GM19372 (cell line): ENCODE measurements around the gene C9orf152.
"Not testable (repeated sequence)": the region's sequence is repeated elsewhere in the genome, so short reads cannot be mapped to it uniquely, and the experiment has no call there.

ENCODE experiments used
- ATAC-seq: cut with Tn5 transposase; IDR thresholded peaks from one replicate; pipeline ENCODE4 v1.9.1; 2021; ENCODE audit warnings: mild to moderate bottlenecking, low read depth, moderate library complexity; ENCODE audit not compliant: unreplicated experiment

The C9orf152 gene

DNA sequence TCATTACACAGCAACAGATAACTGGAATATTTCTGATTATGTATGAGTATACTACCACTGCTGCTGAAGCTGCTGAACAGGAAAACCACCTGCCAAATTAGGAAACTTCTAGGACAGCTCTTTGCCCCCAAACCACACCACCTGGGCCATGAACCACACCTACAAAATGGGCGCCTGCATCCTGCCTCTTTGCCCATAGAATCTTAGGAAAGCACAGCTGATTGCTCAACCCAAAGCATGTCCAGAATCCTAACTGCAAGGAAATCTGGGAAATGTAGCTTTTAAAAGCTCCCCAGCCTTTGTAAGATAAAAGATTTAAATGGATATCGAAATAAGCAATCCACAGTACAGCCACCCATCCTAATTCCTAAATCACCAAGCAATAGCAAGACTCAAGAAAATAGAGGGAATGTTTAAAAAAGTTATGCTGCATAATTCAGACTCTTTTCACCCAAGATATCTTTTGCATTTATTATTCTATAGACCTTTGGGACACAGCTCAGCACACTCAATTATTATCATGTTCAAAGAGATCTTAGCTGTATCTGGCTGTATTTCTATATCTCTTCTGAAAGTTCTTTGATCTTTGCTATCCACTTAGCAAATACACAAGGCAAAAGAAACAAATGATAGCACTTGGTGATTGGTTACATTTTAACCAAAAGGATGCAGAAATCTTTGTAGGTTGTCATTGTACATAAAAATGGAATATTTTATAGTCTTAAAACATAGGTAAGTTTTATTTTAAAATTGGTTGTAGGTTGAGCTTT is 6.8 kb upstream of the C9orf152 start:
- no peak for ATAC-seq

DNA sequence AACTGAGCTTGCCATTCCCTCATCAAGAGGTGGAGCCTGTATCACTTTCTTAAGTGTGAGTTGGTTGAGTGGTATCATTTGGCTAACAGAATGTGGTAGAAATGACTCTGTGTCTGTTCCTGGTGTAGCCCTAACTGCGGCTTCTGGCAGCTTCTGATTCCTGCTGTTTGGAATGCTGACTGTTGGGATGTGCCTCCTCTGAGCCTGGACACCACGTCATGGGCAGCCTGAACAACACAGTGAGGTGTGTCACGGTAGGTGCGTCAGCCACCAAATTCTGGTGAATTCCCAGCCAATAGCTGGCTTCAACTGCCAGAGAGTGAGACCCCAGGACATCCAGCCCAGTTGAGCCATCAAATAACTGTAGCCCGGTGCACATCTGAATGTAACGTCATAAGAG is 6.1 kb upstream of the C9orf152 start:
- no peak for ATAC-seq

DNA sequence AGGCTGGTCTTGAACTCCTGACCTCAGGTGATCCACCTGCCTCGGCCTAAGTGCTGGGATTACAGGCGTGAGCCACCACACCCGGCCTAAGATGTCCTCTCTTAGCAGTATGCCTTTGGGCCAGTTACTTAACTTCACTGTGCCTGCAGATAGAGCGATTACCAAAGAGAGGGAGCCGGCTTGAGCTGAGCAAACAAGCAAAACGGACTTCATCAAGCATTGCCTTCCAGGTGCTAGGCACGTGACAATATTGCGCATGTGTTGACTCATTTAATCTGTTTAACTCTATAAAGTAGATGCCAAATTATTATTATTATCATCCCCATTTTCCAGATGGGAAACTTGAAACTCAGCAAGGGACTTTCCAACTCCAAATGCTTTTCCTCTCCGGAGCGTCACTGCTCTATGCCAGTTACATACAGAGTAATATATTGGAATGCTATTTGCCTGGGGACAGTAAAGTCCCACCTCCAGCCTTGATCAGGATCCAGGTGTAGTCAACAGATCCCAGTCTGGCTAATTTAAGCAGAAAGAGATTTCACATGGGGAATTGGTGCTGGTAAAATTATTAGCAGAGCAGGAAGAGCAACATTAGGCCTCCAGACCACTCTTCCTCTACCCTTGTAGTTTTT is 5.6 kb upstream of the C9orf152 start:
- no peak for ATAC-seq

DNA sequence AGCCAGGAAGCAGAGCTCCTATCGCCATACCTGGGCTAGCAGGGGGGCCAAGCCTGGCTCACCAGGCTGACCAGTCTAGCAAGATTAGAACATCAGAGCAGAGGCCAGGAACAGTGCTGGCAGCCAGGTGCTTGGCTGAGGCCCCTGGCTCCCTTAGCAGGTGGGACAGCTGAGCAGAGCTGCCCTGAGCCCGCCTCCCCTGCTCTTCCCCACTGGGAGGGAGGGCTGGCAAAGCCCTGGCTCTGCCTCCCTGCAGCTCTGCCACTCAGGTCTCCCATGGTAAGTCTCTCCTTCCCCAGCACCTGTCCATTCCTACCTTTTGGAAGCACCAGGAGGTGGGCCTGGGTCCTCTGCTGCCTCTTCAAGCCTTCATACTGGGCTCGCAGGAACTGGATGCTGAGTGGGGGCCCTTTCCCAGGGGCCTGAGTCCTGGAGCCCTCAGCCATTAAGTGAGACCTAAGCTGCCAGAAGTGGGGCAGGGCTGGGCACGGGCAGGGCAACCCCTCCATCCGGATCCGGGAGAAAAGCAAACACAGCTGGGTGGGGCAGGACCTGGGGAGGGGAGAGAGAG is 803 bp downstream of the C9orf152 start:
- no peak for ATAC-seq

DNA sequence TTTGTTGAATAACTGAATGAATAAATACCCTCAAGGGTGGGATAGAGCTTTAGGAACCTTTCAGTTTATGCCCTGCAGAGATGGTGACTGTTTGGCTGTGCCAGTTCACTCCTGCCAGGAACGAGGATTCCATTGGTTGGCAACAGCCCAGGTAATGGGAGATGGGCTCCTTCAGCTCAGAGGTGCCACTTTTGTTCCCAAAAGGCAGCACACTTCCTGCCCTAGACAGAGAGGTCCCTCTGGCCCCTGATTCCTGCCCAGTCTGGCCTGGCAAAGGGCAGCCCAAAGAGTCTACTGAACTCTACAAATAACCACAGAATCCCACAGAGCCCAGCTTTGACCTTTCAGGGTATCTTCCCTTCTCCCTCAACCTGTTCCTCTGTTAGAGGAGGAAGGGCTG is 1.6 kb downstream of the C9orf152 start:
- no peak for ATAC-seq

DNA sequence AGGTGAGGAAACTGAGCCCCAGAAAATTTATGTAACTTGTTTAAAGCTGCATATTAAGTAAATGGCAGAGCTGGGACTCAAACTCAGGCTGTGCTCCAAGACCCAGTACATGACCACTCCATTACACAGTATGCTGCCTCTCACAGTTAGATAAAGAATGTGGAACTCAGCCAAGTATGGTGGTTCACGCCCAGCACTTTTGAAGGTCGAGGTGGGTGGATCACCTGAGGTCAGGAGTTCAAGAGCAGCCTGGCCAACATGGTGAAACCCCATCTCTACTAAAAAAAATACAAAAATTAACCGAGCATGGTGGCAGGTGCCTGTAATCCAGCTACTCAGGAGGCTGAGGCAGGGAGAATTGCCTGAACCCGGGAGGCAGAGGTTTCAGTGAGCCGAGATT is 2.3 kb downstream of the C9orf152 start:
- not testable (repeated sequence) for ATAC-seq

DNA sequence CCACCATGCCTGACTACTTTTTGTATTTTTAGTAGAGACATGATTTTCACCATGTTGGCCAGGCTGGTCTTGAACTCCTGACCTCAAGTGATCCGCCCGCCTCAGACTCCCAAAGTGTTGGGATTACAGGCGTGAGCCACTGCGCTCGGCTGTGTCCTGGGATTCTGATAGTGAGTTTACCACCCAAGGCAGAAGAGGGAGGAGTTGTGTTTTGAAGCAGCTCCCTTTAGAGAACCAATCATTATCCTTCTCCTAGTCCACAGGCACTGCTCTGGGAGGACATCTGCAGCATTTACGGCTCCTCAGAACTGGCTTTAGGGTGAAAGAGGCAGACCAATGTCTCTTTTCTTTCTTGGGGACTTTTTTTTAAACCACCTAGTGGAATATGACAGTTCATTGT is 5.7 kb downstream of the C9orf152 start:
- no peak for ATAC-seq

DNA sequence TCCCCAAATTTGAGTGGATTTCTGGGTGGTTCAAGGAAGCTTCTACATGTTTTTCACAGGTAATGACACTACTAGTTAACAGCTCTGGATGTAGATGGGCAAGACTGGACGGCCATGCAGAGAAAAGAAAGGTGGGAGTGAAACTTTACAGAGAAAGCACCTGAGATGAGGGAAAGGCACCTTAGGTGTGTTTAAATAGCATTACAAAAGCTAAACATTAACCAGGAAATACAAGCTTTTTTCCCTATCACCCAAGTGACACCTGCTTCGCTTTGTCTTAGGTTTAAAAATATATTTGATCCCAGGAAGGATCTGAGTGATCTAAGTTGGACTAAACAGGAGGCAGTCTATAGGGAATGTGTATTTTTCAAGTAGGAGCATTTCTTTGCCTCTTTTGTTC is 8.3 kb downstream of the C9orf152 start:
- no peak for ATAC-seq

DNA sequence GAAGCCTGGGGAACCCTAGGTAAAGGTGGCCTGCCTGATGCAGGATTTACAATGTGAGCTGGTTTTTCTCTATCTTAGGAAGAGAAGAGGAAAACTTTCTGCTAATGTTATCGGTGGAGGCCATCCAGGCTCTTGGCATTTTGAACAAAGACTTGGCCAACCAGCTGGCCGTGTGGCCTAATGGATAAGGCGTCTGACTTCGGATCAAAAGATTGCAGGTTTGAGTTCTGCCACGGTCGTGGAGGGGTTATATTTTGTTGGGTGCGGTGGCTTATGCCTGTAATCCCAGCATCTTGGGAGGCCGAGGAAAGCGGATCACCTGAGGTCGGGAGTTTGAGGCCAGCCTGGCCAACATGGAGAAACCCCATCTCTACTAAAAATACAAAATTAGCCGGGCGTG is 9.6 kb downstream of the C9orf152 start:
- ATAC-seq = no peak

DNA sequence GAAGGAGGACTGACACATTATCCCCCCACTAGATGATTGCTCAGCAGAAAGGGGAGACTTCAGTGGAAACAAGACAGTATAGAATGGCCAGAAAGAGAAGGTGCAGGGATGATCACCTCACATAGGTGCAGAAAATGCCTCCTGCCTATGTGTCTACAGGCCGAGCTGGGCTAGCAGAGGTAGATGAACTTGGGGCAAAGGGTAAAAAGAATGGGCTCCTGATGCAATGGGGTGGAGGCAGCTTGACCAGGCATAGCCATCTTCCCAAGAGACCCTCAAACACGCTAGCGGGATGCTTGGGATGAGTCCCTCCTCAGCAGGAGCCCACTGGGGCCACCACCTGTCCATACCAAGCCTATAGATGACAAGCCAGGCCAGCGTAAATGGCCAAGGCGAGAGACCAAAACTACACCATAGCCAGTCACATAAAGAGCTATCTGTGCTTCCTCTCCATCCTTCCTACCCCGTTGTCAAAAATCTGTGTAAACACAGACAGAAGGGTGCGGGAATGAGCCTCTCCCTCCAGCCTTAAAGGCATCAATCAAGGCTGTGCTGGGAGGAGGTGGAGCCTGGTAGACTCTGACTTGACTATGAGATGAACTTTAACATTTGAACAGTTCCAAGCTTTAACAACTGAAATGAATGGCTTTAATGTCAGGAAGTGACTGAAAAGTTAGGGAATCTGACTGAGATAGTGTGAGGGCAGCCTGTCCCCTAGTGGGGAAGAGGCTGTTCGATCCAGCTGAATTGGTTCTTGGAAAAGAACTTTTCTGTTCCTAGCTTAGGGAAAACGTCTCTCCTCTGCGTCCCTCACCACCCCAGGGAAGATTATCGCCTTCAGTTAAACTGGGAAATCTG is 10.4 kb downstream of the C9orf152 start:
- ATAC-seq = no peak

DNA sequence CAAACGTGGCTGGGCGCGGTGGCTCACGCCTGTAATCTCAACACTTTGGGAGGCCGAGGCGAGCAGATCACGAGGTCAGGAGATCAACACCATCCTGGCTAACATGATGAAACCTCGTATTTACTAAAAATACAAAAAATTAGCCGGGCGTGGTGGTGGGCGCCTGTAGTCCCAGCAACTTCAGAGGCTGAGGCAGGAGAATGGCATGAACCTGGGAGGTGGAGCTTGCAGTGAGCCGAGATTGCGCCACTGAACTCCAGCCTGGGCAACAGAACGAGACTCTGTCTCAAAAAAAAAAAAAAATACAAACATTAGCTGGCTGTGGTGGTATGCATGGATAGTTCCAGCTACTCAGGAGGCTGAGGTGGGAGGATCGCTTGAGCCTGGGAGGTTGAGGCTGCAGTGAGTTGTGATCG is 11.9 kb downstream of the C9orf152 start:
- not testable (repeated sequence) for ATAC-seq

DNA sequence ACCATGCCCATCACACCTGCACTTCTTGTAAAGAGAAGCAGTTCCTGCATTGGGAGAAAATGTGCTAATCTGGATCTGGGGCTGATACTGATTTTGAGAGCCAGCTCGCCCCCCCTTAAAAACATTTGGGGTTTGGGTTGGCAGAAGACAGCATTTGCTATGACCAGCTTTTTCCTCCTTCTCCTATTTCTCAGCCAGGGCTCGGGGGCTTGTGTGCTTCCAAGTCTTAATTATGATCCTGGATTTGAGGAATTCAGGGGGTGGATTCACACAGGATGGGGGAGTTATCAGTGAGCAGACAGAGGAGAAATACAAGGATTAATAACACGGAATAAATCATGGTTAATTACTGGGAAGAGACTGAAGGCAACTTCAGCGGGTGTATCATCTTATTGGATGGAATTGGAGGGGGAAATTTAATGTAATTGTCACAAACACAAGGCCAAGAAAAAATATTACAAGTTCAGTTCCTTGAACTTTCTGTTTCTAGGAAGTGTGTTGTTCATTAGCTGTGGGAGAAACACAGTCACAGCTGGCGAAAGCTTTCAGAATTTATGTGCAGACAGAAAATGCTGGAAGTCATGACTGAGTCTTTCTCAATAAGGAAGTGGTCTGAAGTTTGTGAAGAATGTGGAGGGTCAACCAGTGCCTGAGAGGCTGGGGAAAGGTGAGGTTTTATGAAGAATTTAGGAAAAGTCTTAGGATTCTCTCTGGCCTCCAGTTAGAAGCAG is 15.3 kb downstream of the C9orf152 start:
- no peak for ATAC-seq

DNA sequence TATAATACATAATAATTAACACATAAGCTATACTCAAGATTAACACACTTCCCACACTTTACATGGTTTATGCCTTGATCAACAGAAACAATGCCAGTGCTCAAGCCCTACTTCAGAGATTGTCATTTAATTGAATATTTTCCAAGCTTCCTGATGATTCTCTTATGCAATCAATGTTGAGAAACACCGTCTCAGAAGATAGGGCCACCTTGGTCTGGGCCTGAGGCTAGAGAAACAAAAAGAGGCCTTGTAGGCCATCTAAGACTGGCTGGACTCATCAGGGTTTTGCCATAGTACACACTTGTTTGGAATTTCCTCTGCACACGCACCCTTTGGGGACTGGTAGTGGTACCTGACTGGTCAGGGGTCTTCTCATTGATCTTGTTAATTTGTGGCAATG is 16.3 kb downstream of the C9orf152 start:
- ATAC-seq = no peak

DNA sequence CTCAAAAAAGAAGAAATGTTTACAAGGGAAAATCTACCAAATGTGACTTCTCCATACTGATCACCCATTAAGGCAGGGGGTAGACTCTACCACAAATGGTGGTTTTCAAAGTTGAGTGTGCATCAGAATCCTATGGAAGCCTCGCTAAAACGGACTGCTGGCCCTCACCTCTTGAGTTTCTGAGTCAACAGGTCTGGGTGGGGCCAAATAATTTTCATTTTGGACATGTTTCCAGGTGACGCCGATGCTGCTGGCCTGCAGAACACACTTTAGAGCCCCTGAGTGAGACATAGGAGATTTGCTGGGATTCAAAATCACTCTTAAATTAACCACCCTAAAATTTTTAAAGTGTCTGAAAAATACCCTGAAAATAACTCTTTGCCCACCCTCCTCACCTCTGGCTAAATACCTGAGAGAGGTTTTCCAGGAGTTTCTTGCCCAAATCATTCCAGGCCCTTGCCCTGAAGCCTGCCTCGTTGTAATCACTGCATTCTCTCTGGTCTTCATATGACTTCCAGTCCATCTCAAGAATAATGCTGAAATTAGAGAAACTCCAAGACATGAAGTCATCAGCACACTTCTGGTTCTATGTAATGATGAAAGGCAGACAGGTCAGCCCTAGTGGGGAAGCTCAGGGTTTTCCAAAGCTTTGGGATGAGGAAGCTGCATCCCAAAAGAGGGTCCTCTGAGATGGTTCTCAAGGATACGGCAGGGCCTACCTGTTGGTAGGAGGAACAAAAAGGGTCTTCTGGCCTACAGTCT is 18.2 kb downstream of the C9orf152 start:
- ATAC-seq = no peak

DNA sequence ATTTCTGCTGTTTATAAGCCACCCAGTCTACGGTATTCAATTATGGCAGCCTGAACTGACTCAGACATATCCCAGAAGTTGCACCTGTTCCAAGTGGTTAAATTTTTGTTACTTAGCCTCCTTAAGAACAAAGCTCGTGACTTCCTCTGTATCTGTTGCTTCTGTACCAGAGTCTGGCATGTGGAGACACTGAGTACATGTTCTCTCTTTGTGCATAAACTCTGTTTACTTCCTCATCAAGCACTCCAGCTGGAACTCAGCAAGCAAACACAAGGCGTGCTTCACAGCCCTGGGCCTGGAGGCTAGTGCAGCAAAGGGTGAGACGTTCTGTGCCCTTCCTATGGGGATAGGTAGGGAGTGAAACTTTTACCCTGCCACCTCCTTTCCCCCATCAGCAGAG is 19.0 kb downstream of the C9orf152 start:
- ATAC-seq = no peak

DNA sequence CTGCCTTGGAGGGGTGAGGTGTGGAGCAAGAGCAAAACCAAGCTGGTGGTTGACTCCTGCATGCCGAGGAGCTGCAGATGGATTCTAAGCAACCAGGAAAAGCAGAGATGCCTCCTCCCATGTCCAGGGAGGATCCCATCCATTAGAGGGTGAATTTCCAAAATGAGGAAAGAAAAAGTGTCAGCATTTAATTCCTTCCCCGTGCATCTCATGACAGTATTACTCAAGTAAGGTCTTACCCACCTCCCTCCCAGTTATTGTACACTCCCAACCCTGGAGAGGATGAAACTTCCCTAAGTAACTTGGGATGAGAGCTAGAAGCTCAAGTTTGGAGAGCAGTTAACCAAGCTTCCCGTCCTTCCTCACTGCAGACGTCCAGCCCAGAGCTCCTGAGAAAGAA is 19.9 kb downstream of the C9orf152 start:
- no peak for ATAC-seq

DNA sequence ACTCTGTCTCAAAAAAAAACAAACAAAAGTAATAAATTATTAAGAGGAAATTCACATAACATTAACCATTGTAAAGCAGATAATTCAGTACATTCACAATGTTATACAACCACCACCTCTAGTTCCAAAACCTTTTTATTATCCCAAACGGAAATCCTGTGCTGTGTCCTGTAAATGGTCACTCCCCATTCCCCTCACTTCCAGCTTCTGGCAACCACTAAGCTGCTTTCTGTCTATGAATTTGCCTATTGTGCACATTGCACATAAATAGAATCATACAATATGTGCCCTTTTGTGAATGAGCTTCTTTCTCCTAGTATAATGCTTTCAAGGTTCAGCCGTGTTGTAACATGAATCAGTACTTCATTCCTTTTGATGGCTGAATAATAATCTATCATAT is 20.8 kb downstream of the C9orf152 start:
- no peak for ATAC-seq

DNA sequence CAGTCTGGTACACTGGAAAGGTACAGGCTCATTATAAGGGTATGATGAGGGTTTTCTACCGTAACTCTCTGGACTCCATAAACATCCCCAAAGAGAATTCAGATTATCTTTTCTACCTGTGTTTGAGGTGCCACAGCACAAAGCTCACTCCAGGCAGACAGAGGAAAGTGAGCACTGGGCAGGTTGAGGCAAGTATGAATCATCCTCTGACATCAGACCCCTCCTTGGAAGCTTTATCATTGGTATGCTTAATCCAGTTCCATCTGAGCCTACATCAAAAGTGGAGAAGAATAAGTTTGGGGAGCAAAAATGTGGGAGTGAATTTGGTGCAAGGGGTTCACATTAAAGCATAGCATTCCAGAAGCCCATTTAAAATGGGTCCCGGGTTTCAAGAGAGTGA is 21.7 kb downstream of the C9orf152 start:
- no peak for ATAC-seq

DNA sequence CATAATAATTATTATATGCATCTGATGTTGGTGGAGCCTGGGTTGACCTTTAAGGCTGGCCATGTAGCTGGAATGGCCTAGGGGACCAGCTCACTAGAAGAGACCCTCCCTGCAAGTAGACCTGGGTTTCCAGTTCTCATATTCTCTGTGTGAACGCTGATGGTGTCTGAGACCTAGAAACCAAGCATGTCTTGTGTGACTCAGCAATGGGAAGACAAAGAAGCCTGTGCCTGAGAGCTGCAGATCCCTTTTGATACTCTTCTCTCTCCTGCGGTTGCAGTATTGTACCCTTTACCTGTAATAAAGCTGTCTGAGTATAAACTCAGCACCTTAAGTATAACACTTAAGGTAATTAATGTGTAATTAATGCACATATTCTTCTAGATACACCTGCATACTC is 22.2 kb downstream of the C9orf152 start:
- no peak for ATAC-seq
